GM23338 (cell line): ENCODE measurements around the gene SMC4.

Source experiments
- CREB1 ChIP-seq: fragments of 250-450 bp; sonication (Bioruptor Pico); IDR thresholded peaks from 2 replicates; pipeline ENCODE4 v1.5.0; 2020; ENCODE audit warnings: low read depth, mild to moderate bottlenecking, moderate library complexity
- EZH2 ChIP-seq: fragments of 200-600 bp; sonication (generic); IDR thresholded peaks from one replicate; pipeline ENCODE4 v1.8.0; 2017; ENCODE audit warnings: antibody characterized with exemption, mild to moderate bottlenecking, low read depth; ENCODE audit not compliant: unreplicated experiment
- EZH2phosphoT487 ChIP-seq: fragments of 200-600 bp; sonication (generic); IDR thresholded peaks from one replicate; pipeline ENCODE4 v1.8.1; 2018; ENCODE audit warnings: antibody characterized with exemption; ENCODE audit not compliant: unreplicated experiment
- JUNB ChIP-seq: IDR thresholded peaks from one replicate; pipeline ENCODE4 v1.6.1; 2016; ENCODE audit warnings: antibody characterized with exemption; ENCODE audit not compliant: unreplicated experiment
- POLR2AphosphoS5 ChIP-seq: IDR thresholded peaks from 2 replicates; pipeline ENCODE4 v1.6.1; 2016; ENCODE audit warnings: antibody characterized with exemption, low read depth
- ZNF114 ChIP-seq: fragments of 250-450 bp; sonication (Bioruptor Pico); IDR thresholded peaks from 2 replicates; pipeline ENCODE4 v1.5.0; 2020; ENCODE audit warnings: mild to moderate bottlenecking, moderate library complexity
- ZNF331 ChIP-seq: fragments of 250-450 bp; sonication (Bioruptor Pico); IDR thresholded peaks from 2 replicates; pipeline ENCODE4 v1.5.0; 2020; ENCODE audit warnings: low read depth, mild to moderate bottlenecking, moderate library complexity
- TF ChIP-seq, protein P1 (sequence below), 2 experiments: fragments of 200-600 bp in 1 of 2; sonication (generic) in 1 of 2; conservative IDR thresholded peaks; 2 replicates each; pipeline versions ENCODE4 v1.5.1 to v1.6.1; 2016 to 2017; ENCODE audit warnings: antibody characterized with exemption in 2 of 2, low read depth in 2 of 2, mild to moderate bottlenecking in 2 of 2, moderate library complexity in 1 of 2
- TF ChIP-seq, protein P2 (sequence below): IDR thresholded peaks from one replicate; pipeline ENCODE4 v1.6.1; 2018; ENCODE audit warnings: antibody characterized with exemption; ENCODE audit not compliant: unreplicated experiment
- TF ChIP-seq, protein P3 (sequence below): IDR thresholded peaks from 2 replicates; pipeline ENCODE4 v1.6.1; 2016; ENCODE audit warnings: antibody characterized with exemption

GRCh38 chr3:160417311-160417710 lies 17.9 kb downstream of the SMC4 start:
- TF ChIP-seq, protein P1, sequence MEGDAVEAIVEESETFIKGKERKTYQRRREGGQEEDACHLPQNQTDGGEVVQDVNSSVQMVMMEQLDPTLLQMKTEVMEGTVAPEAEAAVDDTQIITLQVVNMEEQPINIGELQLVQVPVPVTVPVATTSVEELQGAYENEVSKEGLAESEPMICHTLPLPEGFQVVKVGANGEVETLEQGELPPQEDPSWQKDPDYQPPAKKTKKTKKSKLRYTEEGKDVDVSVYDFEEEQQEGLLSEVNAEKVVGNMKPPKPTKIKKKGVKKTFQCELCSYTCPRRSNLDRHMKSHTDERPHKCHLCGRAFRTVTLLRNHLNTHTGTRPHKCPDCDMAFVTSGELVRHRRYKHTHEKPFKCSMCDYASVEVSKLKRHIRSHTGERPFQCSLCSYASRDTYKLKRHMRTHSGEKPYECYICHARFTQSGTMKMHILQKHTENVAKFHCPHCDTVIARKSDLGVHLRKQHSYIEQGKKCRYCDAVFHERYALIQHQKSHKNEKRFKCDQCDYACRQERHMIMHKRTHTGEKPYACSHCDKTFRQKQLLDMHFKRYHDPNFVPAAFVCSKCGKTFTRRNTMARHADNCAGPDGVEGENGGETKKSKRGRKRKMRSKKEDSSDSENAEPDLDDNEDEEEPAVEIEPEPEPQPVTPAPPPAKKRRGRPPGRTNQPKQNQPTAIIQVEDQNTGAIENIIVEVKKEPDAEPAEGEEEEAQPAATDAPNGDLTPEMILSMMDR (conservative IDR thresholded peaks at IDR 0.05; ENCODE audit: low read depth in 2 of 2) = no peak
- no peak for TF ChIP-seq CREB1
- no peak for TF ChIP-seq POLR2AphosphoS5
- TF ChIP-seq, protein P2, sequence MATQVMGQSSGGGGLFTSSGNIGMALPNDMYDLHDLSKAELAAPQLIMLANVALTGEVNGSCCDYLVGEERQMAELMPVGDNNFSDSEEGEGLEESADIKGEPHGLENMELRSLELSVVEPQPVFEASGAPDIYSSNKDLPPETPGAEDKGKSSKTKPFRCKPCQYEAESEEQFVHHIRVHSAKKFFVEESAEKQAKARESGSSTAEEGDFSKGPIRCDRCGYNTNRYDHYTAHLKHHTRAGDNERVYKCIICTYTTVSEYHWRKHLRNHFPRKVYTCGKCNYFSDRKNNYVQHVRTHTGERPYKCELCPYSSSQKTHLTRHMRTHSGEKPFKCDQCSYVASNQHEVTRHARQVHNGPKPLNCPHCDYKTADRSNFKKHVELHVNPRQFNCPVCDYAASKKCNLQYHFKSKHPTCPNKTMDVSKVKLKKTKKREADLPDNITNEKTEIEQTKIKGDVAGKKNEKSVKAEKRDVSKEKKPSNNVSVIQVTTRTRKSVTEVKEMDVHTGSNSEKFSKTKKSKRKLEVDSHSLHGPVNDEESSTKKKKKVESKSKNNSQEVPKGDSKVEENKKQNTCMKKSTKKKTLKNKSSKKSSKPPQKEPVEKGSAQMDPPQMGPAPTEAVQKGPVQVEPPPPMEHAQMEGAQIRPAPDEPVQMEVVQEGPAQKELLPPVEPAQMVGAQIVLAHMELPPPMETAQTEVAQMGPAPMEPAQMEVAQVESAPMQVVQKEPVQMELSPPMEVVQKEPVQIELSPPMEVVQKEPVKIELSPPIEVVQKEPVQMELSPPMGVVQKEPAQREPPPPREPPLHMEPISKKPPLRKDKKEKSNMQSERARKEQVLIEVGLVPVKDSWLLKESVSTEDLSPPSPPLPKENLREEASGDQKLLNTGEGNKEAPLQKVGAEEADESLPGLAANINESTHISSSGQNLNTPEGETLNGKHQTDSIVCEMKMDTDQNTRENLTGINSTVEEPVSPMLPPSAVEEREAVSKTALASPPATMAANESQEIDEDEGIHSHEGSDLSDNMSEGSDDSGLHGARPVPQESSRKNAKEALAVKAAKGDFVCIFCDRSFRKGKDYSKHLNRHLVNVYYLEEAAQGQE = no peak
- no peak for TF ChIP-seq EZH2
- TF ChIP-seq, protein P3, sequence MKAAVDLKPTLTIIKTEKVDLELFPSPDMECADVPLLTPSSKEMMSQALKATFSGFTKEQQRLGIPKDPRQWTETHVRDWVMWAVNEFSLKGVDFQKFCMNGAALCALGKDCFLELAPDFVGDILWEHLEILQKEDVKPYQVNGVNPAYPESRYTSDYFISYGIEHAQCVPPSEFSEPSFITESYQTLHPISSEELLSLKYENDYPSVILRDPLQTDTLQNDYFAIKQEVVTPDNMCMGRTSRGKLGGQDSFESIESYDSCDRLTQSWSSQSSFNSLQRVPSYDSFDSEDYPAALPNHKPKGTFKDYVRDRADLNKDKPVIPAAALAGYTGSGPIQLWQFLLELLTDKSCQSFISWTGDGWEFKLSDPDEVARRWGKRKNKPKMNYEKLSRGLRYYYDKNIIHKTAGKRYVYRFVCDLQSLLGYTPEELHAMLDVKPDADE = no peak
- no peak for TF ChIP-seq EZH2phosphoT487
- no peak for TF ChIP-seq ZNF114 (CRISPR knock-in tag)
- TF ChIP-seq ZNF331 = no peak
- TF ChIP-seq JUNB = no peak
